ENCODE data around the gene PPP6R2.

Gene PPP6R2

DNA sequence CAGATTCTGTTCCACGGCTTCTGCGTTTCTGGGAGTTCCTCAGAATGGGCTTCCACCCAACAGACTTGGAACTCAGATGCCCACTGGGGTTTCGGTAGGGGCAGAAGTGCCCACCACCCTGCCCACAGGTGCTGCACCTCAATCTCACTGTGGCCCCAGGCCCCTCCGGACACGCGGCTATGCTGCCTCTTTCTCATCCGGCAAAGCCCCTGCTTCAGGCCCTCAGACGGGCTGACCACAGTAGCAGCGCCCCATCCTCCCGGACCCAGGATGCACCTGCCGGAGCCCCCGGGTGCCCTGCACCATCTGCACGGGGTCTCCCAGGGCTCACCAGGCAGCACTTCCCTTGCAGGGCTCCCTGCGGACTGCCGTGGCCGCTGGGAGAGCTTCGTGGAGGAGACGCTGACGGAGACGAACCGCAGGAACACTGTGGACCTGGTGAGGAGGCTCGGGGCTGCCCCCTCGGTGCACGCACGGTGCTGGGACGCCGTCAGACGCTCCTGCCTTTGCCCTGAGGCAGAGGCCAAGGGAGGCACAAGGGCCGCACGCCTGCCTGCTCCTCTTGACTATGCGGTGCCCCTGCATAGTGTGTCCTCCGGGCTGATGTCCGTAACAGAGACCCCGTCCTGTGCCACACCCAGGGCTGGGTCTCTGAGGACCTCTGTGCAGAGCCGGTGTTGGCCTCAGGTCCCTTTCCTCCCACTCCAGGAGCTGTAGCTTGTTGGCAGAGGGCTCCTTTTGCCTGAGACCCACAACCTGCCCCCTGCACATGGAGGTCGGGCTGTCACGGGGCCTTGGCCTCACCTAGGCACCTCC lies 93.1 kb downstream of the PPP6R2 start:
- DNase-seq, result no peak

DNA sequence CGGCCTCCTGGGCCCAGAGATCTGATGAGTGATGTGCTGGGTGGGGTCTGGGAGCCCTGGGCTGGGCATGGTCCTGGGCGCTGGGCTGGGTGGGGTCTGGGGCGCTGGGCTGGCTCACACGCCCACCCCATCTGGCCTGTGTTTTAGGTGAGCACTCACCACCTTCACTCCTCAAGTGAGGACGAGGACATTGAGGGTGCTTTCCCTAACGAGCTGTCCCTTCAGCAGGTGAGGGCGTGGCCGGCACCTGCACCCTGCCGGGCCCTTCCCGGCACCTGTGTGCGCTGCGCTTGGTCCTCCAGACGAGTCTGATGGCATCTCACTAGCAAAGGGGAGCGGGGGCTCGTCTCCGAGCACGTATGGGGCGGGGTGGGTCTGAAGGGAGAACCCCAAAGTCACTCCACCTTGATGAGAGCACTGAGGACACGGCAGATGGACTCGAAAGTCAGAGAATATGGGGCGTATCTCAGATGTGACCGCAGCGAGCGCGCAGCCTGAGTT lies 93.8 kb downstream of the PPP6R2 start:
- no peak for DNase-seq

DNA sequence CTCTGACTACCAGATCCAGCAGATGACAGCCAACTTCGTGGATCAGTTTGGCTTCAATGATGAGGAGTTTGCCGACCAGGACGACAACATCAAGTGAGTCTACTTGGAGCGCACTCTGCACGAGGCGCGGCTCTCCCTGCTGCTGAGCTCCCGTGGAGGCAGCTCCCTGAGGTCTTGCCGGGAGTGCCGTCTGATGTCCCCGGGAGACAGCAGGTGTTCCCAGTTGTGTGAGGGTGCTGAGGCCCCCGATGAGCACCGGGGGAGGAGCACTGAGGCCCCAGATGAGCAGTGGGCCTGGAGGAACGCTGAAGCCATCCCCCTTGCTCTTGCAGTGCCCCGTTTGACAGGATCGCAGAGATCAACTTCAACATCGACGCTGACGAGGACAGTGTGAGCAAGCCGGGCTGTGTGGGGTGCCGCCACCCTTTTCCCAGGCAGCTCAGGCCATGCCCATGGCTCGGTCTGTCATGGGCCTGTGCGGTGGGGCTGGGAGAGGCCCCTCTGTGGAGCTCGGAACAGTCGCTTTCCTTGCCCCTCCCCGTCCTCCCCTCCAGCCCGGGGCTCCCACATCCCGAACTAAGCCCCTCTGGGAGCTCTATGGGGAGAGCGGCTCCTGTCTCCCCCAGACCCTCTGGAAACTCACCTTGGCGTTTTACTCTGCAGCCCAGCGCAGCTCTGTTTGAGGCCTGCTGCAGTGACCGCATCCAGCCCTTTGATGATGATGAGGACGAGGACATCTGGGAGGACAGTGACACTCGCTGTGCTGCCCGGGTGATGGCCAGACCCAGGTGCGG lies 94.6 kb downstream of the PPP6R2 start:
- no peak for DNase-seq

DNA sequence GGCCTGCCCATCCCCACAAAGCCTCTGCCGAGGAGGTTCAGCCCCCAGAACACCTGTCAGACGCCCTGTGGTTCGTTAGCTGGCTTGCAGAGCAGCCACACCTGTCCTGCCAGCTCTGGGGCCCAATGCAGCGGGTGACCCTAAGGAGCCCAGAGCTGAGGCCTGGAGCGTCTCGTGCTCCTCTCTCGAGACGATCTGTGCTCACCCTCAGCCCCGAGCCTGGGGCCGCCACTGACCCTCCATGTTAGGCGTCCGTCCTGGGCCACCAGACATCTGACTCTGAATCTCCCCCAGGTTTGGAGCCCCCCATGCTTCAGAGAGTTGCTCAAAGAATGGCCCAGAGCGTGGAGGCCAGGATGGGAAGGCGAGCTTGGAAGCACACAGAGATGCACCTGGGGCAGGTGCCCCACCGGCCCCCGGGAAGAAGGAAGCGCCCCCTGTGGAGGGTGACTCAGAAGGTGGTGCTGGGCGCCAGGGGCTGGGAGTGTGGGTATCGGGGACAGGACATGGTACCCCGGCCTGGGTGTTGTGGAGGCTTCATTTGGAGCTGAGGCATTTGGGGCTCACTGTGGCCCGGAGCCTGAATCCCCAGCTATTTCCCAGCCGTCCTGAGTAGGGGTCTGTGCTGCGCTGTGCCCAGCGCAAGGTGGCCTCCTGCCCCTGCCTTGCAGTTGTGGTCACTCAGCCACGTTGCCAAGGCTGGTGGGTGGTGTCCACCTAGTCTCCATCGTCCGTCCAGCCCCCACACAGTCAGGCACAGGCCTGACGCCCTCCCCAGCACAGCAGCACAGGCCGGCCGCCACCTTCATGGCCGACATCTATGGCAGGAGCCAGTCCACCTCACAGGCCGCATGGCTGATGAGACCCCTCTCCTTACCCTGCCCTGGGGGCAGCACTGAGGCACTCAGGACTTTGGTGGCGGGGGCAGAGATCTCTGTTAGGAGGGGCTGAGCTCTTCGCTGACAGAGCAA lies 95.5 kb downstream of the PPP6R2 start:
- DNase-seq, result no peak

DNA sequence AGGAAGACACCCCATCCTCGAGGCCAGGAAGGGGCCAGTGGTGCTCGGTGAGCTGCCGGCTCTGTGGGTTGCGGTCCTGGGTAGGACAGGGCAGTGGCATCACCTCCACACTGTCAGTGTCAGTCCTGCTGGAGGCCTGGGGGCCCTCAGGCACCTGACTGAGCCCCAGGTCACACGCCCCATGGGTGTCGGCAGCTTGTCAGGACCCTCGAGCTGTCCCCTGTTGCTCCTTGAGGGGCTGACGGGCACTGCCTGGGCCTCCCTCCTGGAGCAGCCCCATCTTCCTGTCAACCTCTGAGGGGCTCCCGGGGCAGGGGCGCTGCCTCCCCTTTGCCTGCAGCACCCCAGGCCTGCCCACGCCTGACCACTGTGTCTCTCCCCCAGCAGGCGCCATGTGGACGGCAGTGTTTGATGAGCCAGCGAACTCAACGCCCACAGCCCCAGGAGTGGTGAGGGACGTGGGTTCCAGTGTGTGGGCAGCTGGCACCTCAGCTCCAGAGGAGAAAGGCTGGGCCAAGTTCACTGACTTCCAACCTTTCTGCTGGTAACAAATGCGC lies 96.3 kb downstream of the PPP6R2 start:
- no peak for DNase-seq

DNA sequence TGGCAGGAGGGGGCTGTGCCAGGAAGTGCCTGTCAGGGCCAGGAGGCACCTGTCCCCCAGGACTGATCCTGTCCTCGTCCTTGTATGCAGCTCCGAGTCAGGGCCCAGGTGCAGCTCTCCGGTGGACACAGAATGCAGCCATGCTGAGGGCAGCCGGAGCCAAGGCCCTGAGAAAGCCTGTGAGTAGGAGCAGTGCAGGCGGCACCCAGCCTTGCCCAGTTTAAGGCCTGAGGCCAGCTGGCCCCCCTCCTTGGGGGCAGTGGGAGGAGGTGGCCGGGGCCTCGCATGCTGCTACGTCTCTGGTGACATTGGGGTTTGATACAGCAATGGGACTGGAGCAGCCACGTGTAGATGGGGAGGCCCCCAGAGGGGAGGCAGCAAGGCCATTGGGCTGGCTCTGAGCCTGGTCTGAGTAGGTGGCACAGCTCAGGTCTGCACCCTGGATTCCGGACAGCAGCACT lies 96.8 kb downstream of the PPP6R2 start:
- DNase-seq, result no peak

DNA sequence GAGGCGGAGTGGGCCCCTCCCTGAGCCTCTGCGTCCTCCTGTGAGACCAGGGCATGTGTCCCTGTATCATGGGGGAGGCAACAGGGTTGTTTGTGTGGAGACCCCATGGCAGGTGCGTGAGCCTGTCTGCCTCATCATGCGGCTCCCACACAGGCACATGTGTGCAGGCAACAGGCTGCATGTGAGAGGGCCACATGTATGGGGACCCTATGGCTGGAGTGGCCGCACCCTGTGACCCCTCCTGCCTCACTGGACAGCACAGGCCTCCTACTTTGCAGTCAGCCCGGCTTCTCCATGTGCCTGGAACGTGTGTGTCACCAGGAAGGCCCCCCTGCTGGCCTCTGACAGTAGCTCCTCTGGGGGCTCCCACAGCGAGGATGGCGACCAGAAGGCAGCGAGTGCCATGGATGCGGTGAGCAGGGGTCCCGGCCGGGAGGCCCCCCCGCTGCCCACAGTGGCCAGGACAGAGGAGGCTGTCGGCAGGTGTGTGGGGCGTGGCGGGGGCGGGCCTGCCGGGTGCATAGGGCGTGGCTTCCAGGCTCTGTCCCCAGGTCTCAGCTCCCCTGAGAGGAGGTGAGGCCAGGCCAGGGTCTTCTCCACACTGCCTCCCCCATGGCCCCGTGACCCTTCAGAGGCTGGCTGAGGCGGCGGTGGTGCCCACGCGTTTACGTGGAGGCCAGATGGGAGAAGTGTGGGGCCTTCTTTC lies 97.6 kb downstream of the PPP6R2 start:
- no peak for DNase-seq

DNA sequence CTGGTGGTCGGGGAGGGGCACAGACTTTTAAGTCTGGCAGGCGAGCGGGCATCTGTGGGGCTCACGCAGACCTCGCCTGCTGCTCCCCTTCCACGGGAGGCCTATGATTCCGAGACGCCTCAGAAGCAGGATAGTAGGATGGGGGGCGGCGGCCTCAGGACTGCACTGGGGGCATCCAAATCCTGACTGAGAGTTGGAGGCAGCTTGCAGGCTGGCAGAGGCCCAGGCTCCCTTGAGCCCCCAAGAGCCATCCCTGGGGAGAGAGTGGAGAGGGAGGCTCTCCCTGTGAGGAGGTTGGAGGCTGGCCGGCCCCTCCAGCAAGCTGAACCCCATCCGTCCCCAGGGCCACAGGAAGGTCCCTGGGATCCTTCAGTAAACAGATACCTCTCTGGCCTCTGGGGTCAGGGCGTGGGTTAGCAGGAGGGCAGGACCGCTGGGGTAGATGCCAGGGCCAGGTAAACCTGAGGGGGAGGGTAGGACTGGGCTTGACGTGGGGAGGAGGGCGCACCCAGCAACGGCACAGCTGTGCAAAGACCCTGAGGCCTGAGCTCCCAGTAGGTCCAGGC lies 98.4 kb downstream of the PPP6R2 start:
- no peak for DNase-seq

DNA sequence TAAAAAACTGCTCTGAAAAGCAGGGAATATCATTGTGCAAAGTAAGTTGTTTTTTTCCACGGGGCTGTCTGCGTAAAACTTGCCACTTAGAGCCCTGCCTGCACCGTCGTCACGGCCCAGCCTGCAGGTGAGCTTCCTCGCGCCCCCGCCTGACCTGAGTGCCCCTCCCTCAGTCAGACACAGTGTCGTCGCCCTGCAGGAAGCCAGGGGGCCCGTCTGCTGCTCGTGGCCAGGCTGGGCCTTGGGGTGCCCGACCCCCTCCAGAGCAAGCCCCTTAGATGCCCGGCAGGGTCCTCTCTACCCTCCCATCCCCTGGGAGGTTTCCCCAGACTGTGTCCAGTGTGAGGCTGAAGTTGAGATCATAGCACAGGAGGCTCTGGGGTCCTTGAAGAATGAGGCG lies 100.1 kb downstream of the PPP6R2 start:
- DNase-seq, result no peak

DNA sequence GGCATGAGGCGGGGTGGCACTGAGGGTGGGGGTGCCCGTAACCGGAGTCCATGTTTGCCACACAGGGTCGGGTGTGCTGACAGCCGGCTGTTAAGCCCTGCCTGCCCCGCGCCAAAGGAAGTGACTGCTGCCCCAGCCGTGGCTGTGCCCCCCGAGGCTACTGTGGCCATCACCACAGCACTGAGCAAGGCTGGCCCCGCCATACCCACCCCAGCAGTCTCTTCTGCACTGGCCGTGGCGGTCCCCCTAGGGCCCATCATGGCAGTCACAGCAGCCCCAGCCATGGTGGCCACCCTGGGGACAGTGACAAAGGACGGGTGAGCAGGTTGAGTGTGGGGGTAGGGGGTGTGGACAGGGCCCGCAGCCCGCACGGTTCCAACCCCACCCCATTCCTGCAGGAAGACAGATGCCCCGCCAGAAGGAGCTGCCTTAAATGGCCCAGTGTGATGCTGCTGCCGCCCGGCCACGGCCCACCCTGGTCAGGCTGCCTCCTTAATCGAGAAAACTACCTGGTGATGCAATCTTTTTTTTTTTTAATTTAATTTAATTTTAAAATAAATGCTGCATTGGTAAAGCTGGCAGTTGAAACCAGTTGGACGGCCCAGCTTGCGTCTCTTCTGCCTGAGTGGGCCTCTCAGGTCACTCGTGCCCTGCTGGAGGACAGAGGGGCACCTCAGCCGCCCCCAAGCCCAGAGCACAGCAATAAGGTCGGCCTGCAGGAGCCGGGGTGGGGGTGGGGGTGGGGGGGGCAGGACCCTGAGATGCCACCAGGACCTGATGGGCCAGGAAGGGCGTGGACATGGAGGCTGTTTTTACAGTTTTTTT lies 100.9 kb downstream of the PPP6R2 start:
- no peak for DNase-seq

DNA sequence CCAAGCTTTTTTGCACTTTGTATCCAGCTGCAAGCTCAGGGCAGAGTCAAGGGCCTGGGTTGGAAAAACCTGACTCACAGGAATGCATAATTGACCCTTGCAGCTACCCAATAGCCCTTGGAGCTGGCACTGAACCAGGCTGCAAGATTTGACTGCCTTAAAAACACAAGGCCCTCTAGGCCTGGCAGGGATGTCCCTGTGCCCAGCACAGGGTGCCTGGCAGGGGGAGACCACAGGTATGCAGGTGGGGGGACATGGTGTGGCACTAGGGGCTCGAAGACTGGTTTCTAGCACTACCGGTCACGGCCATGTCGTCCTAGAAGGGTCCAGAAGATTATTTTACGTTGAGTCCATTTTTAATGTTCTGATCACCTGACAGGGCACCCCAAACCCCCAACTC lies 101.5 kb downstream of the PPP6R2 start:
- no peak for DNase-seq

DNA sequence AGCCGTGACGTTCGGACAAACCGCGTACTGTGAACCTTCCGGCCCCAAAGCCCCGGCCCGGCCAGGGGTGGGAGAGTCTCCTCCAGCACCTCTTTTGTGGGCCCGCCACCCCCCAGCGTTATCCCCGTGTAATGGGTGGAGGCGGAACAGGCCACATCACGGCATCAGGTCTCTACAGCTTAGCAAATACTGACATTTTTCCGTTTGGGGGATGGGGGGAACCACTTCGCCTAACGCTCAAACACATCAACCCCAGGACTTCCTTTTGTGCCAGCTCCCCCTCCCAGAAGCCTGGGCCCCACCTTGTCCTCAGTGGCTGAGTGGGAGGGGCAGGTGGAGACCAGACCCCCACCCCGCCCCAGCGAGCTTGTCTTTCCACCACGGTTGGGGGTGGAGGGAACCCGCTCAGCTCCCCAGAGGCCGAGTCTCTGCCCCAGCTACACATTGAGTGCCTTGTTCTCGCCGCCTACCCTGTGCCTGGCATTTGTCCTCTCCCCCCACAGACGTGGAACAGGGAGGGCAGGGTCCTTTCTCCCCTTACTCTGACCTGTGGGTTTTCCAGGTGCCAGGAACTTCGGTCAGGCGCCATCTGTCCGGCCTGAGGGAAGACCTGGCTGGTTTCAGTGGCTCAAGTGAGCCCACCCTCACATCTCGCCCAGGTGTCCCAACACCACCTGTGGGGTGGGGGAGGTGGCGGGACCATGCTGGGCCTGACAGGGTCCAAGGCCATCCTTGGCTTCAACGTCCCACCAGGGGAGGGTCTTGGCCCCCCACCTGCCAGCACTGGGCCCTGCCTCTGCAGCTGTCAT lies 102.1 kb downstream of the PPP6R2 start:
- peak; percentile 55 for DNase-seq

DNA sequence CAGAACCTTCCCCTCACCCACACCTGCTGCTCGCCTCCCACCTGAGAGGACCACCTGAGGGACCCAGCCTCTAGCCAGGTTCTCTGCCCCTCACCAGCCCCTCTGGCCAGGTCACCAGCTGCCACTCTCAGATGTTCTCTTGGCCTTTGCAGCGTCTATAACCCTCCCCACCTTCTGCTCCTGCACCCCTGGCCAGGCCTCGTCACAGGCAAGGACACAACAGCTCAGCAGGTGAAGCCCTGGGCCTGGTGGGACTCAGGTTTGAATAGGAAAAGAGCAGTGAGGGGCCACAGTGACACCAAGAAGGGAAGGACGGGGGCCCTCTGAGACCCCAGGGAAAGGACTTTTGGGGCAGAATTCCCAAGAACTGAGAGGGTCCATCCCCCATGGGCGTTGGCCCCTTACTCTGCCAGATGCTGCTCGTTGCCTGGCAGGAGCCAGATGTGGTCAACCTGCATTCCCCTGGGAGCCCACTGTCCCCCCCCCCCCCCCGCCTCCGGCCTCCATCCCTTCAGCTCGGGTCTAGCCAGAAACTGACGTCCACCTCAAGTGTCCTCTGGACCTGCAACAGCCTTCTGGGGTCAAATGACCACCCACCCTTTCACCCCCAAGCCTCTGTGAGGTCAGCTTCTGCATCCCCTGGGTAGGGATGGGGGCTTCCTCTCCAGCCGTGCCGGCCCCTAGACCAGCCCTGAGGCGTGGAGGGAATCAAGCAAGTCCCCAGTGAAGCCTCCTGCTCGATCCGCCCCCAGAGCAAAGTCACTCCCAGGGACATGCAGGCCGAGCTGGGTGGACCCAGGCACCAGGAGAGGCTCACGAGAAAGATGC lies 103.0 kb downstream of the PPP6R2 start:
- no peak for DNase-seq

DNA sequence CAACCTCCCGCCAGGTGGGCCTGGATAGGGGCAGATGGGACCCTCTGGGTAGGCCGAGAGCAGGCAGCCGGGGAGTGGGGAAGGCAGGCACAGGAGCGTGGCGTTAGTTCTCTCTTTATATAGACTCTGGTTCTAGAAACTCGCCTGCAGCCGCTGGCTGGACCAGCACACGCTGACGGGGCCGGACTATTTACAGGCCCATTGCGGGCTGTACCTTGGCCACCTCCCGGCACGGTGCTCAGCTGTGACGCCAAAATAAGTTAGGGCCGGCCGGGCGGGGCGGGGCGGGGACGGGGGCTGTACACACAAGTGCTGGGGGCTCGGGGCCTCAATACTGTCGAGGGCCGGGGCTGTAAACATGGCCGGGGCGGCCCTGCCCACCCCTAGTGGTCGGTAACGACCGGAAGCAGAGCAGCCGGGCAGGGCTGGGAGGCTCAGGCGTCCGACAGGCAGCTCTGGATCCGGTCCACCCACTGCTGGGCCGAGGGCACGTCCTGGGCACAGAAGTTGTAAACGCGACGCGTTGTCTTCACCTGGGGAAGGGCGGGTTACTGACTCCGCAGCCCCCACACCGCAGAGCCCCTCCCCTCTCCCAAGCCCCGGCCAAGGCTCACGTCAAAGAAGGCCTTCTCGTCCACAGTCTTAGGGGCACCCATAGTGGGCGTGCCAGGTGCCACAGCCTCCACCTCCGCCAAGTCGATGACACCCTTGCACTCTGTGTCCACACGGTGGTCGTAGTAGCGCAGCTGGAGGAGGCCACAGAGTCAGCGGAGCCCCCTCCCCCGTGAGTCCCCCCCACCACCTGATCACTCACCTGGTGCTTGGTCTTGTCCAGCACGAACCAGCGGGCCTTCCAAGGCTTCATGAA lies 103.8 kb downstream of the PPP6R2 start:
- DNase-seq, result no peak

DNA sequence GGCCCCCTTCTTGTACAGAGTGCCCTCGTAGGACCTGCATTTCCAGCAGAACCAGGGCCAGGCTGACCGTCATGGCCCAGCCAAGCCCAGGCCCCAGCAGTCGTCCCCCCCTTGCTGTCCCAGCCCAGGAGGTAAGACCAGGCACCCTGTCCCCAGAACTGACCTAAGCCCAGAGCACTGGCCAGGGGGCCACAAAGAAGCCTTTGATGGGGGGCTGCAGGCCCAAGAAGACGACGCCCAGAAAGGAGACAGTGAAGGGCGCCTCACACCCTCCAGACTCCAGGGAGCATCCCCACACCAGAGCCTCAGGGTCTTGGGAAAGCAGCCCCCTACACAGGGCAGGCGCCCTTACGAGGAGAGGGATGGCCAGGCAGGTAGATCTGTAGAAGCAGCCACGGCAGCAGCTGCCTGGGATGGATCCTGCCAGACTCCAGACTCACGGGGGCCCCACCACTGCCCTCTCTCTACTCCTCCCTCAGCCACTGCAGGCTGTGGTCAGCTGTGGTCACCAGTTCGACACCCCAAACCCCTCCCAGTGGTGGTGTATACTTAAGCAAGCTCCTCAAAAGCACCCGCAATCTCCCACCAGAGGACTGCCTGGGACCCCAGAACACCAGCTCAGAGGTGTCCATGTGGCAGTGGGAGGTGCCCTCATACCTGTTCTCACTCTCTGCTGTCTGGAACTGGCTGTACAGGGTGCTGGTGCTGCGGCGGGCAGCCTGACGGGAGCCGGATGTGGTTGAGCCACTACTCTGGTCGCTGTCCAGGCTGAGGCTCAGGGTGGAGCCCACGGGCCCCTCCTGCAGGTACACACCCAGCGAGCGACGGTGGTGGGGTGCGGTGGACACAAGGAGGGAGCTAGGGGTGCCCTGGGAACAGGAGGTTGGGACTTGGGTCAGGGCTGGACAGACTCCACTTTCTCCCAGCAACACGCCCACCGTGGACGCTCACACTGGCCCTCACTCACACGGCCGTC lies 104.7 kb downstream of the PPP6R2 start:
- DNase-seq, result no peak

DNA sequence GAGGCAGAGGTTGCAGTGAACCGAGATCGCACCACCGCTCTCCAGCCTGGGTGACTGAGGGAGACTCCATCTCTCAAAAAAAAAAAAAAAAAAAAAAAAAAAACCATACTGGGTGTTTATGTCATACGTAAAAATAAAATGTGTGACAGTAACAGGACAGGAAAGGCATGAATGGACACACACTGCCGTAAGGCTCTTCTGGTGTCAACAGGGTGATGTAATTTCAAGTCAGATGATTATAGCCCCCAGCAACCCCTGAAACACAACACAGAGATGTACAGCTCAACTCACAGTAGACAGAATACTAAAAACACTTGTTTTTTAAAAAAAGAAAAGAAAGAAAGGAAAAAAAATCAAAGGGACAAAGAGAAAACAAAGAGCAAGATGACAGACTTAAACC lies 109.5 kb downstream of the PPP6R2 start:
- DNase-seq, result no peak

Data from CD4-positive, alpha-beta T cell treated with Interleukin-21 for 1 hour (primary cell).